Measurements from ENCODE around the gene ELN.

ELN gene

GRCh38 chr7:74013539-74014272 lies 14.3 kb upstream of the ELN start:
- no peak for TF ChIP-seq CTCF (conservative IDR thresholded peaks at IDR 0.05; ENCODE audit: control insufficient read depth, insufficient read depth, low read depth, low read length)
- no peak for DNase-seq (ENCODE audit: low read depth)
- no peak overlapping the region for H3K4me3 ChIP-seq (ENCODE audit: control insufficient read depth, low read depth, low read length)

GRCh38 chr7:74014931-74015330 lies 13.0 kb upstream of the ELN start:
- no peak for TF ChIP-seq CTCF (conservative IDR thresholded peaks at IDR 0.05; ENCODE audit: control insufficient read depth, insufficient read depth, low read depth, low read length)
- DNase-seq (ENCODE audit: low read depth): no peak

GRCh38 chr7:74015670-74016069 lies 12.3 kb upstream of the ELN start:
- no peak for DNase-seq (ENCODE audit: low read depth)
- no peak overlapping the region for H3K4me3 ChIP-seq (ENCODE audit: control insufficient read depth, low read depth, low read length)
- no peak for TF ChIP-seq CTCF (conservative IDR thresholded peaks at IDR 0.05; ENCODE audit: control insufficient read depth, insufficient read depth, low read depth, low read length)

More at GRCh38 chr7:74014931-74015330, 13.0 kb upstream of the ELN start:
- H3K4me3 ChIP-seq (ENCODE audit: control insufficient read depth, low read depth, low read length): no peak overlapping the region

- no peak for TF ChIP-seq CTCF (conservative IDR thresholded peaks at IDR 0.05; ENCODE audit: control insufficient read depth, insufficient read depth, low read depth, low read length)
- no peak overlapping the region for H3K4me3 ChIP-seq (ENCODE audit: control insufficient read depth, low read depth, low read length)
- DNase-seq (ENCODE audit: low read depth): no peak
These were observed 10.8 kb upstream of the ELN start for GRCh38 chr7:74017125-74017524.

- H3K4me3 ChIP-seq (ENCODE audit: control insufficient read depth, low read depth, low read length): no peak overlapping the region
- no peak for DNase-seq (ENCODE audit: low read depth)
- TF ChIP-seq CTCF (conservative IDR thresholded peaks at IDR 0.05; ENCODE audit: control insufficient read depth, insufficient read depth, low read depth, low read length): no peak
These were observed 9.6 kb upstream of the ELN start for GRCh38 chr7:74018246-74018895.

GRCh38 chr7:74019149-74019548 lies 8.8 kb upstream of the ELN start:
- DNase-seq (ENCODE audit: low read depth): no peak
- no peak for TF ChIP-seq CTCF (conservative IDR thresholded peaks at IDR 0.05; ENCODE audit: control insufficient read depth, insufficient read depth, low read depth, low read length)
- H3K4me3 ChIP-seq (ENCODE audit: control insufficient read depth, low read depth, low read length): no peak overlapping the region
